Choroid plexus epithelial cell (primary cell): ENCODE data around the gene PCDHB6.
"Not testable (repeated sequence)": the region's sequence is repeated elsewhere in the genome, so short reads cannot be mapped to it uniquely, and the experiment has no call there.

Experiments
- DNase-seq: peaks from one replicate; pipeline ENCODE4 v3.0.0-alpha.2; 2010; ENCODE audit warnings: low read depth
- H3K4me3 ChIP-seq: 2 replicates; pipeline ENCODE4 v1.5.1; 2011; ENCODE audit warnings: low read depth, mild to moderate bottlenecking, control low read depth, low read length, moderate library complexity
- TF ChIP-seq, protein P1 (sequence below): conservative IDR thresholded peaks from 2 replicates; pipeline ENCODE4 v1.5.1; 2011; ENCODE audit warnings: low read depth, mild to moderate bottlenecking, control low read depth, inconsistent platforms, low read length, moderate library complexity

Gene PCDHB6

GRCh38 chr5:141180313-141180712 lies 30.5 kb downstream of the PCDHB6 start:
- no peak for DNase-seq
- H3K4me3 ChIP-seq: no peak overlapping the region
- TF ChIP-seq, protein P1, sequence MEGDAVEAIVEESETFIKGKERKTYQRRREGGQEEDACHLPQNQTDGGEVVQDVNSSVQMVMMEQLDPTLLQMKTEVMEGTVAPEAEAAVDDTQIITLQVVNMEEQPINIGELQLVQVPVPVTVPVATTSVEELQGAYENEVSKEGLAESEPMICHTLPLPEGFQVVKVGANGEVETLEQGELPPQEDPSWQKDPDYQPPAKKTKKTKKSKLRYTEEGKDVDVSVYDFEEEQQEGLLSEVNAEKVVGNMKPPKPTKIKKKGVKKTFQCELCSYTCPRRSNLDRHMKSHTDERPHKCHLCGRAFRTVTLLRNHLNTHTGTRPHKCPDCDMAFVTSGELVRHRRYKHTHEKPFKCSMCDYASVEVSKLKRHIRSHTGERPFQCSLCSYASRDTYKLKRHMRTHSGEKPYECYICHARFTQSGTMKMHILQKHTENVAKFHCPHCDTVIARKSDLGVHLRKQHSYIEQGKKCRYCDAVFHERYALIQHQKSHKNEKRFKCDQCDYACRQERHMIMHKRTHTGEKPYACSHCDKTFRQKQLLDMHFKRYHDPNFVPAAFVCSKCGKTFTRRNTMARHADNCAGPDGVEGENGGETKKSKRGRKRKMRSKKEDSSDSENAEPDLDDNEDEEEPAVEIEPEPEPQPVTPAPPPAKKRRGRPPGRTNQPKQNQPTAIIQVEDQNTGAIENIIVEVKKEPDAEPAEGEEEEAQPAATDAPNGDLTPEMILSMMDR: no peak

DNA sequence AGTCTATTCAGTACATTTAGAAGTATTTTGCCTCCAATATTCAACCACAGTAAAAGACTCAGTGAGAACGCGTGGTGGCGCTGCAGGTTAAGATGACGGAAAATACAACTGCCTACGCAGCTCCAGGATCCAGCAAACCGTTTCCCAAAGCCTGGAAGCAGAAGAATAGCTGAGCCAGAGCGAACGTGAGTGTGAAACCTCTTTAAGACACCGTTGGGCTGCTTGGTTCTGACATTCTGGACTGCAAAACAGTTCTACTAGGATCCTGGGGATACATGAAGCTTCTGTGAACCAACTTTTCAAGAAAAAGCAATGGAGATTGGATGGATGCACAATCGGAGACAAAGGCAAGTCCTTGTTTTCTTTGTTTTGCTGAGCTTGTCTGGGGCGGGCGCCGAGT lies 32.4 kb downstream of the PCDHB6 start, which contains the start of gene PCDHB16:
PCDHB16 (plus strand) TSS at position 140 of the 400 bp plus-strand sequence; CDS start at position 313, 173 bp downstream.
- peak; percentile 4 for DNase-seq
- H3K4me3 ChIP-seq: no peak within 1 kb of the TSS
- TF ChIP-seq, protein P1: peak; percentile 20

DNA sequence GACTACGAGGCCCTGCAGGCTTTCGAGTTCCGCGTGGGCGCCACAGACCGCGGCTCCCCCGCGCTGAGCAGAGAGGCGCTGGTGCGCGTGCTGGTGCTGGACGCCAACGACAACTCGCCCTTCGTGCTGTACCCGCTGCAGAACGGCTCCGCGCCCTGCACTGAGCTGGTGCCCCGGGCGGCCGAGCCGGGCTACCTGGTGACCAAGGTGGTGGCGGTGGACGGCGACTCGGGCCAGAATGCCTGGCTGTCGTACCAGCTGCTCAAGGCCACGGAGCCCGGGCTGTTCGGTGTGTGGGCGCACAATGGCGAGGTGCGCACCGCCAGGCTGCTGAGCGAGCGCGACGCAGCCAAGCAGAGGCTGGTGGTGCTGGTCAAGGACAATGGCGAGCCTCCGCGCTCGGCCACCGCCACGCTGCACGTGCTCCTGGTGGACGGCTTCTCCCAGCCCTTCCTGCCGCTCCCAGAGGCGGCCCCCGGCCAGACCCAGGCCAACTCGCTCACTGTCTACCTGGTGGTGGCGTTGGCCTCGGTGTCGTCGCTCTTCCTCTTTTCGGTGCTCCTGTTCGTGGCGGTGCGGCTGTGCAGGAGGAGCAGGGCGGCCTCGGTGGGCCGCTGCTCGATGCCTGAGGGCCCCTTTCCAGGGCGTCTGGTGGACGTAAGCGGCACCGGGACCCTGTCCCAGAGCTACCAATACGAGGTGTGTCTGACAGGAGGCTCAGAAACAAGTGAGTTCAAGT lies 34.4 kb downstream of the PCDHB6 start:
- not testable (repeated sequence) for DNase-seq, H3K4me3 ChIP-seq

GRCh38 chr5:141186897-141187512 lies 37.1 kb downstream of the PCDHB6 start, which contains the start of gene PCDHB9:
PCDHB9 (plus strand) TSS chr5:141187161; CDS start chr5:141187319, 158 bp downstream.
- peak; percentile 11 for DNase-seq
- TF ChIP-seq, protein P1: peak; percentile 30
- no peak within 1 kb of the TSS for H3K4me3 ChIP-seq

DNA sequence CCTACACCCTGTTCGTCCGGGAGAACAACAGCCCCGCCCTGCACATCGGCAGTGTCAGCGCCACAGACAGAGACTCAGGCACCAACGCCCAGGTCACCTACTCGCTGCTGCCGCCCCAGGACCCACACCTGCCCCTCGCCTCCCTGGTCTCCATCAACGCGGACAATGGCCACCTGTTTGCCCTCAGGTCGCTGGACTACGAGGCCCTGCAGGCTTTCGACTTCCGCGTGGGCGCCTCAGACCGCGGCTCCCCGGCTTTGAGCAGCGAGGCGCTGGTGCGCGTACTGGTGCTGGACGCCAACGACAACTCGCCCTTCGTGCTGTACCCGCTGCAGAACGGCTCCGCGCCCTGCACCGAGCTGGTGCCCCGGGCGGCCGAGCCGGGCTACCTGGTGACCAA lies 38.8 kb downstream of the PCDHB6 start:
- DNase-seq, H3K4me3 ChIP-seq: not testable (repeated sequence)

GRCh38 chr5:141189131-141189530 lies 39.3 kb downstream of the PCDHB6 start:
- DNase-seq, H3K4me3 ChIP-seq: not testable (repeated sequence)

DNA sequence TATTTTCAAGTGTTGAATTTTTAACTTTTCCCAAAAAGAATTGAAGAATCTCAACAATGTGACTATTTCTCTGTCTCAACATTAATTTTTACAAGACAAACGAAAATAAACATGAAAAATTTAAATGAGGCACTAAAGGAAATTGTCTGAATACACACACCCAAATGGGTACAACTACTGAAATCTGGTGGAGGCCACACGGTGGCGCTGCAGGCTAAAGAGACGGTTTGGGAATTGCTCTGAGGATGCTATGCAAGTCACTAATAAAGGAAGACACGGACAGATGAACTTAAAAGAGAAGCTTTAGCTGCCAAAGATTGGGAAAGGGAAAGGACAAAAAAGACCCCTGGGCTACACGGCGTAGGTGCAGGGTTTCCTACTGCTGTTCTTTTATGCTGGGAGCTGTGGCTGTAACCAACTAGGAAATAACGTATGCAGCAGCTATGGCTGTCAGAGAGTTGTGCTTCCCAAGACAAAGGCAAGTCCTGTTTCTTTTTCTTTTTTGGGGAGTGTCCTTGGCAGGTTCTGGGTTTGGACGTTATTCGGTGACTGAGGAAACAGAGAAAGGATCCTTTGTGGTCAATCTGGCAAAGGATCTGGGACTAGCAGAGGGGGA lies 42.4 kb downstream of the PCDHB6 start, which contains the start of gene PCDHB10:
PCDHB10 (plus strand) TSS at position 244 of the 616 bp plus-strand sequence; CDS start at position 444, 200 bp downstream.
- TF ChIP-seq, protein P1: peak; percentile 40
- H3K4me3 ChIP-seq: no peak within 1 kb of the TSS
- DNase-seq: peak; percentile 19

DNA sequence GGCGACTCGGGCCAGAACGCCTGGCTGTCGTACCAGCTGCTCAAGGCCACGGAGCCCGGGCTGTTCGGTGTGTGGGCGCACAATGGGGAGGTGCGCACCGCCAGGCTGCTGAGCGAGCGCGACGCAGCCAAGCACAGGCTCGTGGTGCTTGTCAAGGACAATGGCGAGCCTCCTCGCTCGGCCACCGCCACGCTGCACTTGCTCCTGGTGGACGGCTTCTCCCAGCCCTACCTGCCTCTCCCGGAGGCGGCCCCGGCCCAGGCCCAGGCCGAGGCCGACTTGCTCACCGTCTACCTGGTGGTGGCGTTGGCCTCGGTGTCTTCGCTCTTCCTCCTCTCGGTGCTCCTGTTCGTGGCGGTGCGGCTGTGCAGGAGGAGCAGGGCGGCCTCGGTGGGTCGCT lies 44.5 kb downstream of the PCDHB6 start:
- DNase-seq, H3K4me3 ChIP-seq: not testable (repeated sequence)

- TF ChIP-seq, protein P1: no peak
- no peak for DNase-seq
- no peak overlapping the region for H3K4me3 ChIP-seq
These were observed 46.5 kb downstream of the PCDHB6 start for GRCh38 chr5:141196363-141196762.
